ENCODE data around the gene NPEPL1. TPM values are rescaled to one million over a fixed set of nuclear protein-coding genes. Genes with fewer than 3 reads are reported as not detected.

NPEPL1 gene
- total and polyA plus RNA-seq, 11 donors: 18.1 to 33.4 (median 30.1) TPM

DNA sequence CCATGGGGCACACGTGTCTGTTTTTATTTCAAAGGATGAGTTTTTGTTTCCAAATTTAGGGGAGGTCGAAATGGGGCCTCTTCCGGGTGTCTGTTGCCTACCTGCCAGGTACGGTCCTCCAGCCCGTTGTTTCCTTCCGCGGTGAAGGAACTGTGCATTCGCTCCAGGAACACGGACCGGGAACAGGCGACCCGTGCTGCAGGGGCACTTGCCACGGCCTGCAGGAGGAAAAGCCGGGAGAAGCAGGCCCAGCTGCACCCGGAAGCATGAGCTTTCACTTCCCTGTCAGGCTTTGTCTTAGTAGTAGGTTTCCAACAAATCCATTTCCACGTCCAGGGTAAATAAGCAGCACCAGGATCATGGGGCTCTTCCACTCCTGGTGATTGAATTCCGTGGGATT, 17.0 kb upstream of the NPEPL1 start:
- Histone ChIP-seq H3K9me3 (no peaks in the 10 kb centered on the region), H3K4me3 (no peak overlapping the region), H3K4me1 (no peaks in the 10 kb centered on the region), H3K36me3 (peaks cover 0 to 98% (median 94%) of the 10 kb centered on the region in 9 donors), H3K27ac (no peak overlapping the region), H3K27me3 (no peaks in the 10 kb centered on the region)
- intact Hi-C loops (cut with DNase I): no loop called here
- ATAC-seq (no peak), DNase-seq (no peak)
- 86 to 95% (median 91%) methylated on average over 17 of the region's 17 CpGs for WGBS, 4 donors
- TF ChIP-seq, protein P1, sequence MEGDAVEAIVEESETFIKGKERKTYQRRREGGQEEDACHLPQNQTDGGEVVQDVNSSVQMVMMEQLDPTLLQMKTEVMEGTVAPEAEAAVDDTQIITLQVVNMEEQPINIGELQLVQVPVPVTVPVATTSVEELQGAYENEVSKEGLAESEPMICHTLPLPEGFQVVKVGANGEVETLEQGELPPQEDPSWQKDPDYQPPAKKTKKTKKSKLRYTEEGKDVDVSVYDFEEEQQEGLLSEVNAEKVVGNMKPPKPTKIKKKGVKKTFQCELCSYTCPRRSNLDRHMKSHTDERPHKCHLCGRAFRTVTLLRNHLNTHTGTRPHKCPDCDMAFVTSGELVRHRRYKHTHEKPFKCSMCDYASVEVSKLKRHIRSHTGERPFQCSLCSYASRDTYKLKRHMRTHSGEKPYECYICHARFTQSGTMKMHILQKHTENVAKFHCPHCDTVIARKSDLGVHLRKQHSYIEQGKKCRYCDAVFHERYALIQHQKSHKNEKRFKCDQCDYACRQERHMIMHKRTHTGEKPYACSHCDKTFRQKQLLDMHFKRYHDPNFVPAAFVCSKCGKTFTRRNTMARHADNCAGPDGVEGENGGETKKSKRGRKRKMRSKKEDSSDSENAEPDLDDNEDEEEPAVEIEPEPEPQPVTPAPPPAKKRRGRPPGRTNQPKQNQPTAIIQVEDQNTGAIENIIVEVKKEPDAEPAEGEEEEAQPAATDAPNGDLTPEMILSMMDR (IDR thresholded peaks at IDR 0.05): no peak
- no peak for TF ChIP-seq POLR2A (IDR thresholded peaks at IDR 0.05)

DNA sequence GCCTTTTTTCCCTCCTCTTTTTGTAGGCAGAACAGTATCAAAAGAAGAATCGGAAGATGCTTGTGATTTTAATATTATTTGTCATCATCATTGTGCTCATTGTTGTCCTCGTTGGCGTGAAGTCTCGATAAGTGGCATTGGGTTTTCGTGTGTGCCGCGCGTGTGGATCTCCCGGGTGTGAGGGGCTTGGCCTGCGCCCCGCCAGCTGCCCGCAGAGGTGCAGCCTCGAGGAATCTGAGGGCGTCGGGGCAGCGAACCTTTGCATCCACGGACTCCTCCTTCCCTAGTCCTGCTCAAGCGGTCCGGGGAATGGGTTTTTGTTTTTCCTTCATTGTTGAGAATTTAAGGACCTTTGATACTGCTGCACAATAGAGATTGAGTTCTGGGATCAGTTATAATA, 16.4 kb upstream of the NPEPL1 start:
- DNase-seq (no peak), ATAC-seq (no peak)
- Histone ChIP-seq H3K27me3 (no peaks in the 10 kb centered on the region), H3K36me3 (peaks cover 0 to 96% (median 92%) of the 10 kb centered on the region in 9 donors), H3K4me3 (no peak overlapping the region), H3K27ac (no peak overlapping the region), H3K9me3 (no peaks in the 10 kb centered on the region), H3K4me1 (no peaks in the 10 kb centered on the region)
- TF ChIP-seq, protein P1 (IDR thresholded peaks at IDR 0.05): no peak
- no peak for TF ChIP-seq POLR2A (IDR thresholded peaks at IDR 0.05)
- 94 to 96% (median 95%) methylated on average over 19 of the region's 19 CpGs for WGBS, 4 donors
- intact Hi-C loops (cut with DNase I): no loop called here

DNA sequence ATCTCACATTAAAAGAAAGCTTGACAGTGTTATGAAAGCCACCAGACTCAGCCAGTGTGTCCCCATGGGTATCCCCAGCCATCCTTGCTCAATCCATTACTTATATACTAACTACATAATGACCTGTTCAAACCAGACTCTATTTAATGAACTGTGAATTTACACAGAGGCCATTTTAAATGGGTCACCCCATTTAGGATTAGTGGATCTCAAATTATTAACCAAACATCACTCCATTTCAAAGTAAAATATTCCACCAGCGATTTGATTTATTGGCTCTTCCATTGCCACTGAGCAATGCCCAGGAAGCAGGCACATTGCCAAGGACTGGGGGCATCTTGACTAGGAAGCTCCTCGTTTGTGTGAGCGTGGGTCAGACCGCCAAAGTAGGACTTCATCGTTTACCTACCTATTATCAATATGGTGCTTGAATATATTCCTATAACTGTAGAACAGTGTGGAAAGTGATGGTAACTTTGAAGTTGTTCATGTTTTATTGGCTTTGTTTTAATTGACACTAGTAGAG, 15.5 kb upstream of the NPEPL1 start:
- Histone ChIP-seq H3K27me3 (no peaks in the 10 kb centered on the region), H3K27ac (no peak overlapping the region), H3K9me3 (no peaks in the 10 kb centered on the region), H3K4me1 (no peaks in the 10 kb centered on the region), H3K36me3 (peaks cover 0 to 88% (median 83%) of the 10 kb centered on the region in 9 donors), H3K4me3 (no peak overlapping the region)
- DNase-seq (no peak), ATAC-seq (no peak)
- intact Hi-C loops (cut with DNase I): no loop called here
- 93 to 97% (median 94%) methylated on average over 5 of the region's 5 CpGs for WGBS, 4 donors
- no peak for TF ChIP-seq POLR2A (IDR thresholded peaks at IDR 0.05)
- TF ChIP-seq, protein P1 (IDR thresholded peaks at IDR 0.05): no peak

DNA sequence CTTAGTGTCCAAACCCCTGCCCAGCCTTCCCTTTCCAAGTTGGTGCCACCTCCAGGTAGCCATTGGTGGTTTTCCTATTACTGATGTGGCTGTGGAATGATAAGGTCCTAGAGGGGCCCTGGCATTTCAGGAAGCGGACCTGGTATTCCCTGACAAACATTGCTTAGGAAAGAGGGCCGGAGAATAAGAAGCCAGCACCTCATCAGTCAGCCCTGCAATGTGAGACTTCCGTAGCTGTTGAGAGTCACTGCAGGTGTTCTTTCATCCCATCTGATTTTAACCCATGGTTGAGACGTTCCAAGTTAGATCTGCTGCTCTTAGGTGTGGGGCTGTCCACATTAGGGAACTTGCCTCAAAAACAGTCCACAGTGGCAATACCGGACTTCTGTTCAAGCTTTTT, 14.8 kb upstream of the NPEPL1 start:
- Histone ChIP-seq H3K4me3 (no peak overlapping the region), H3K36me3 (peaks cover 0 to 84% (median 77%) of the 10 kb centered on the region in 9 donors), H3K9me3 (no peaks in the 10 kb centered on the region), H3K27ac (no peak overlapping the region), H3K27me3 (no peaks in the 10 kb centered on the region), H3K4me1 (no peaks in the 10 kb centered on the region)
- TF ChIP-seq, protein P1 (IDR thresholded peaks at IDR 0.05): no peak
- no peak for TF ChIP-seq POLR2A (IDR thresholded peaks at IDR 0.05)
- intact Hi-C loops (cut with DNase I): no loop called here
- DNase-seq (no peak), ATAC-seq (no peak)
- WGBS, 4 donors: 92 to 98% (median 92%) methylated on average over 4 to 5 of the region's 5 CpGs
